ENCODE results near the gene KCNK3.

Gene KCNK3

GRCh38 chr2:26706616-26707473, 14.3 kb downstream of the KCNK3 start:
- no peaks in the 10 kb centered on the region for H3K36me3 ChIP-seq (replicated peaks)
- H3K27ac ChIP-seq, result no peak overlapping the region
- no peak for DNase-seq
- no peaks in the 10 kb centered on the region for H3K27me3 ChIP-seq (replicated peaks)
- in situ Hi-C loops (cut with HindIII; ENCODE audit: low pct_ligation_motif_present, low sequenced_read_pairs), result no loop called here
- no peak overlapping the region for H3K4me3 ChIP-seq (ENCODE audit: low read depth, low read length)
- TF ChIP-seq CTCF (IDR thresholded peaks at IDR 0.05; ENCODE audit: low read depth, low read length, missing control alignments), result no peak

GRCh38 chr2:26707747-26708146, 15.2 kb downstream of the KCNK3 start:
- TF ChIP-seq CTCF (IDR thresholded peaks at IDR 0.05; ENCODE audit: low read depth, low read length, missing control alignments), result no peak
- H3K36me3 ChIP-seq (replicated peaks), result no peaks in the 10 kb centered on the region
- H3K4me3 ChIP-seq (ENCODE audit: low read depth, low read length), result no peak overlapping the region
- H3K27me3 ChIP-seq (replicated peaks), result no peaks in the 10 kb centered on the region
- H3K27ac ChIP-seq, result no peak overlapping the region
- in situ Hi-C loops (cut with HindIII; ENCODE audit: low pct_ligation_motif_present, low sequenced_read_pairs), result no loop called here
- no peak for DNase-seq

GRCh38 chr2:26708457-26708856, 15.9 kb downstream of the KCNK3 start:
- no peak overlapping the region for H3K4me3 ChIP-seq (ENCODE audit: low read depth, low read length)
- no peaks in the 10 kb centered on the region for H3K36me3 ChIP-seq (replicated peaks)
- H3K27me3 ChIP-seq (replicated peaks), result no peaks in the 10 kb centered on the region
- DNase-seq, result no peak
- no peak overlapping the region for H3K27ac ChIP-seq
- no peak for TF ChIP-seq CTCF (IDR thresholded peaks at IDR 0.05; ENCODE audit: low read depth, low read length, missing control alignments)
- in situ Hi-C loops (cut with HindIII; ENCODE audit: low pct_ligation_motif_present, low sequenced_read_pairs), result no loop called here

- in situ Hi-C loops (cut with HindIII; ENCODE audit: low pct_ligation_motif_present, low sequenced_read_pairs), result no loop called here
- no peaks in the 10 kb centered on the region for H3K36me3 ChIP-seq (replicated peaks)
- TF ChIP-seq CTCF (IDR thresholded peaks at IDR 0.05; ENCODE audit: low read depth, low read length, missing control alignments), result no peak
- no peak overlapping the region for H3K27ac ChIP-seq
- no peaks in the 10 kb centered on the region for H3K27me3 ChIP-seq (replicated peaks)
- H3K4me3 ChIP-seq (ENCODE audit: low read depth, low read length), result no peak overlapping the region
- DNase-seq, result no peak
Measured at GRCh38 chr2:26709323-26710110, 17.0 kb downstream of the KCNK3 start.

- no peak for TF ChIP-seq CTCF (IDR thresholded peaks at IDR 0.05; ENCODE audit: low read depth, low read length, missing control alignments)
- in situ Hi-C loops (cut with HindIII; ENCODE audit: low pct_ligation_motif_present, low sequenced_read_pairs), result no loop called here
Measured at GRCh38 chr2:26710145-26710544, 17.6 kb downstream of the KCNK3 start.

More at GRCh38 chr2:26710145-26710544, 17.6 kb downstream of the KCNK3 start:
- no peak overlapping the region for H3K4me3 ChIP-seq (ENCODE audit: low read depth, low read length)
- no peaks in the 10 kb centered on the region for H3K27me3 ChIP-seq (replicated peaks)
- no peaks in the 10 kb centered on the region for H3K36me3 ChIP-seq (replicated peaks)
- H3K27ac ChIP-seq, result no peak overlapping the region
- DNase-seq, result no peak
